IMR-90 (cell line): Measurements from ENCODE around the gene NR4A1. TPM values are rescaled to one million over a fixed set of nuclear protein-coding genes. Genes with fewer than 3 reads are reported as not detected.

Source experiments
- ATAC-seq: fragments of 200-7000 bp; cut with Tn5 transposase; 2 replicates; pipeline ENCODE4 v1.9.1; 2020; ENCODE audit warnings: low read depth, mild to moderate bottlenecking, moderate library complexity
- BruUV-seq: library from RNA; stranded (reverse); fragments of 400-500 nt; replicated peaks from 2 replicates; lab custom pipeline; 2021; lab: Mats Ljungman, UMichigan
- CTCF ChIA-PET: fragments of 300-600 bp; formaldehyde crosslinking; extraction: SDS; loops from one replicate; lab custom pipeline; 2021; ENCODE audit warnings: antibody characterized with exemption; lab: Yijun Ruan, JAX
- POLR2A ChIA-PET: fragments of 300-600 bp; sonication (Branson Sonifier 250); formaldehyde crosslinking; loops from one replicate; lab custom pipeline; 2022; ENCODE audit warnings: antibody characterized with exemption; ENCODE audit not compliant: unreplicated experiment; lab: Charles Lee
- DNase-seq: peaks from one replicate; pipeline ENCODE4 v3.0.0; 2013
- H2AFZ ChIP-seq: replicated peaks from 2 replicates; pipeline ENCODE3; 2013; ENCODE audit warnings: low read length, mild to moderate bottlenecking; ENCODE audit not compliant: poor library complexity
- H2AK5ac ChIP-seq: 2 replicates; pipeline ENCODE4 v1.6.1; 2013; ENCODE audit warnings: low read depth, low read length, inconsistent platforms
- H2AK9ac ChIP-seq: replicated peaks from 2 replicates; pipeline ENCODE3; 2013; ENCODE audit warnings: mild to moderate bottlenecking, low read depth, low read length, moderate library complexity; ENCODE audit not compliant: poor library complexity
- H2BK120ac ChIP-seq: 2 replicates; pipeline ENCODE4 v1.6.1; 2013; ENCODE audit warnings: low read depth, low read length, inconsistent platforms
- H2BK15ac ChIP-seq: 3 replicates; pipeline ENCODE4 v1.6.1; 2013; ENCODE audit warnings: low read depth, low read length, inconsistent platforms
- H2BK20ac ChIP-seq: 2 replicates; pipeline ENCODE4 v1.6.1; 2013; ENCODE audit warnings: low read depth, mild to moderate bottlenecking, inconsistent platforms, low read length, moderate library complexity
- H2BK5ac ChIP-seq: 2 replicates; pipeline ENCODE4 v1.6.1; 2013; ENCODE audit warnings: mild to moderate bottlenecking, low read depth, low read length, inconsistent platforms; ENCODE audit not compliant: poor library complexity, severe bottlenecking
- H3K14ac ChIP-seq: replicated peaks from 2 replicates; pipeline ENCODE4 v1.6.1; 2013; ENCODE audit warnings: low read depth, low read length, inconsistent platforms
- H3K18ac ChIP-seq: 2 replicates; pipeline ENCODE4 v1.6.1; 2013; ENCODE audit warnings: low read depth, low read length, control low read depth
- H3K23ac ChIP-seq: 2 replicates; pipeline ENCODE4 v1.6.1; 2013; ENCODE audit warnings: low read depth, low read length, inconsistent platforms
- H3K27ac ChIP-seq: 2 replicates; pipeline ENCODE4 v1.5.1; 2013; ENCODE audit warnings: mild to moderate bottlenecking, control low read depth, low read length; ENCODE audit not compliant: insufficient read depth
- H3K27me3 ChIP-seq: 2 replicates; pipeline ENCODE4 v1.6.1; 2013; ENCODE audit warnings: low read length; ENCODE audit not compliant: control insufficient read depth, insufficient read depth
- H3K36me3 ChIP-seq: 2 replicates; pipeline ENCODE4 v1.6.1; 2013; ENCODE audit warnings: low read length, mixed read lengths; ENCODE audit not compliant: control insufficient read depth, insufficient read depth
- H3K4ac ChIP-seq: 2 replicates; pipeline ENCODE4 v1.6.1; 2013; ENCODE audit warnings: low read depth, low read length, inconsistent platforms
- H3K4me1 ChIP-seq: 2 replicates; pipeline ENCODE4 v1.6.1; 2013; ENCODE audit warnings: low read length, mixed read lengths; ENCODE audit not compliant: control insufficient read depth, insufficient read depth
- H3K4me2 ChIP-seq: 2 replicates; pipeline ENCODE4 v1.6.1; 2013; ENCODE audit warnings: low read depth, mild to moderate bottlenecking, control low read depth, low read length, moderate library complexity
- H3K4me3 ChIP-seq: 2 replicates; pipeline ENCODE4 v1.5.1; 2013; ENCODE audit warnings: low read depth, mild to moderate bottlenecking, control low read depth, low read length, moderate library complexity; ENCODE audit not compliant: insufficient read depth
- H3K56ac ChIP-seq: 2 replicates; pipeline ENCODE4 v1.6.1; 2013; ENCODE audit warnings: low read length, inconsistent platforms; ENCODE audit not compliant: insufficient read depth; ENCODE audit errors: extremely low read depth
- H3K79me1 ChIP-seq, 2 experiments: 2 replicates each; pipeline ENCODE4 v1.6.1; 2013; ENCODE audit warnings: low read length in 2 of 2, inconsistent platforms in 1 of 2, low read depth in 1 of 2
- H3K9ac ChIP-seq: 2 replicates; pipeline ENCODE4 v1.6.1; 2013; ENCODE audit warnings: low read depth, low read length, control low read depth
- H3K9me1 ChIP-seq: 2 replicates; pipeline ENCODE4 v1.6.1; 2013; ENCODE audit warnings: low read length, inconsistent platforms; ENCODE audit not compliant: insufficient read depth
- H3K9me3 ChIP-seq: 2 replicates; pipeline ENCODE4 v1.6.1; 2013; ENCODE audit warnings: low read length; ENCODE audit not compliant: control insufficient read depth, insufficient read depth
- H4K20me1 ChIP-seq: 2 replicates; pipeline ENCODE4 v1.6.1; 2013; ENCODE audit warnings: low read length, inconsistent platforms; ENCODE audit not compliant: insufficient read depth
- H4K5ac ChIP-seq: 2 replicates; pipeline ENCODE4 v1.6.1; 2013; ENCODE audit warnings: mild to moderate bottlenecking, low read depth, low read length, control low read depth
- H4K8ac ChIP-seq, 2 experiments: 2 replicates each; pipeline ENCODE4 v1.6.1; 2013; ENCODE audit warnings: low read depth in 2 of 2, low read length in 2 of 2, control low read depth in 1 of 2, inconsistent platforms in 1 of 2
- H4K91ac ChIP-seq: 2 replicates; pipeline ENCODE4 v1.6.1; 2013; ENCODE audit warnings: low read depth, low read length, inconsistent platforms; ENCODE audit not compliant: insufficient read depth
- BHLHE40 ChIP-seq: fragments of 150-350 bp; IDR thresholded peaks from 2 replicates; pipeline ENCODE4 v1.6.1; 2016; ENCODE audit warnings: mild to moderate bottlenecking, low read depth, low read length
- CEBPB ChIP-seq: IDR thresholded peaks from 2 replicates; pipeline ENCODE4 v1.6.1; 2012; ENCODE audit warnings: low read depth, low read length, improper control_type of control experiment
- CHD1 ChIP-seq: IDR thresholded peaks from 2 replicates; pipeline ENCODE4 v1.6.1; 2012; ENCODE audit warnings: low read depth, low read length, improper control_type of control experiment
- CTCF ChIP-seq: conservative IDR thresholded peaks from 2 replicates; pipeline ENCODE4 v1.5.1; 2012; ENCODE audit warnings: mild to moderate bottlenecking, low read depth, low read length, improper control_type of control experiment
- ELK1 ChIP-seq: fragments of 150-350 bp; IDR thresholded peaks from 2 replicates; pipeline ENCODE4 v1.6.1; 2016; ENCODE audit warnings: low read depth, mild to moderate bottlenecking, low read length, moderate library complexity, borderline replicate concordance
- FOS ChIP-seq: fragments of 150-350 bp; IDR thresholded peaks from 2 replicates; pipeline ENCODE4 v1.6.1; 2016; ENCODE audit warnings: low read depth, low read length
- MAFK ChIP-seq: IDR thresholded peaks from 2 replicates; pipeline ENCODE4 v1.6.1; 2012; ENCODE audit warnings: low read depth, low read length, improper control_type of control experiment
- MAZ ChIP-seq: IDR thresholded peaks from 2 replicates; pipeline ENCODE4 v1.6.1; 2012; ENCODE audit warnings: low read depth, mild to moderate bottlenecking, low read length, improper control_type of control experiment, moderate library complexity, borderline replicate concordance
- MXI1 ChIP-seq: IDR thresholded peaks from 2 replicates; pipeline ENCODE4 v1.6.1; 2012; ENCODE audit warnings: low read depth, mild to moderate bottlenecking, low read length, moderate library complexity, borderline replicate concordance
- NFE2L2 ChIP-seq: fragments of 150-350 bp; IDR thresholded peaks from 2 replicates; pipeline ENCODE4 v1.6.1; 2016; ENCODE audit warnings: low read depth, mild to moderate bottlenecking, low read length
- POLR2A ChIP-seq: IDR thresholded peaks from 2 replicates; pipeline ENCODE4 v1.6.1; 2012; ENCODE audit warnings: mild to moderate bottlenecking, low read depth, low read length
- RAD21 ChIP-seq: IDR thresholded peaks from 2 replicates; pipeline ENCODE4 v1.6.1; 2012; ENCODE audit warnings: low read length, improper control_type of control experiment
- RCOR1 ChIP-seq: IDR thresholded peaks from 2 replicates; pipeline ENCODE4 v1.6.1; 2012; ENCODE audit warnings: mild to moderate bottlenecking, low read length, improper control_type of control experiment; ENCODE audit not compliant: insufficient replicate concordance
- WGBS, 2 experiments: methylation state at CpG; one replicate each; pipeline versions ENCODE4 v1.1.5 to v1.1.7; 2013; ENCODE audit warnings: missing lambda C conversion rate in 2 of 2; ENCODE audit not compliant: insufficient read length in 1 of 2; ENCODE audit errors: extremely low coverage in 2 of 2; 5-methylcytosine and 5-hydroxymethylcytosine counted together
- dilution Hi-C: fragments of 300-500 bp; cut with HindIII; formaldehyde crosslinking; loops from one replicate; pipeline ENCODE4 v1.14.3; 2018; ENCODE audit warnings: low sequenced_read_pairs; ENCODE audit not compliant: unreplicated experiment
- in situ Hi-C: fragments of 300-500 bp; cut with MboI; formaldehyde crosslinking; loops from 3 replicates; pipeline ENCODE4 v1.14.3; 2019; ENCODE audit warnings: low sequenced_read_pairs, inconsistent platforms, mixed read lengths
- intact Hi-C: fragments of 100-400 bp; cut with micrococcal nuclease; formaldehyde crosslinking; loops from 2 replicates; pipeline ENCODE4 v1.10.0; 2022
- polyA plus RNA-seq, 3 experiments: library from polyadenylated mRNA; depleted of rRNA; stranded (reverse); fragments of >200 nt; gene quantifications; 2 replicates each; pipeline ENCODE4 v1.2.3, GENCODE V29; 2012; ENCODE audit warnings: low replicate concordance in 1 of 3
- total RNA-seq: library from RNA; depleted of rRNA; stranded (reverse); fragments of >200 nt; gene quantifications from 2 replicates; pipeline ENCODE4 v1.2.3, GENCODE V29; 2012

Gene NR4A1
- total and polyA plus RNA-seq, 2 of the 4 experiments (the other 2 are of a cell fraction), result 6.6 to 34.1 TPM

DNA sequence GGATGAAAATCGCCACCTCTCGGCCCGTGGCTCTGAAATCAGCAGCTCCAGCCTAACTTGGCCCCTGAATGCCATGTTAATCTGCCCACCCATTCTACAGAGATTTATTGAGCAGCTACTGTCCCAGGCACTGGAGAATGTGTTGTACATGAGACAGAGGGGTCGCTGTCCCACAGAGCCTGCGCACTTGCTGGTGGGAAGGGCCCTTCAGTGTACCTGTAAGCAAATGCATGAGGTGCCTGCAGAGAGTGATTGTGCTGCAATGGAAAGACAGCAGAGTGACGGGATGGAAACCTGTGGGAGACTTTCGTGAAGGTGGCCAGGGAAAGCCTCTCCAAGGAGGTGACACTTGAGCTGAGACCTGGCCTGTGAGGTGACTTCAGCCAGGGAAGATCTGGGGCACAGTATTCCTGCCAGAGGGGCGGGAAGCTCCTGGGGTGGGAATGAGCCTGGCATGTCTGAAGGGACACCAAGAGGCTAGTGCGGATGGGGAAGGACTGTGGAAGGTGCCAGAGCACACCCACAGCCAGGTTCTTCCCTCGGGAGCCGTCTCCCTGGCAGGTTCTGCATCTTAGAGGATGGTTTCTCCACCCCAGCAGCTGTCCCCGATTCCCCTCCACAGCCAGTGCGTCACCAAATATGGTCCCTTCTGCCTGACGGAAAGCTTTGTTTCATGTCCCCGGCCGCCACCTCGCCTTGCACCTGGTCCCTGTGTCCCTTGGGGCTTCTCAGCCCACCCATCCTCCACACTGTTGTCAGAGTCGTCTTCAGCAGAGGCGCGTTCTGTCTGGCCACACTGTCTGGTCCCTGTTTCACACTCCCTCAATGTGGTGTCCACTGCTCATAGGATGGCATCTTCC, 36.9 kb downstream of the NR4A1 start:
- Histone ChIP-seq H2BK5ac (no peak overlapping the region), H3K4ac (no peak overlapping the region), H3K4me2 (no peak overlapping the region), H3K9me1 (no peaks in the 10 kb centered on the region), H2AFZ (no peak overlapping the region), H4K20me1 (peaks cover 2% of the 10 kb centered on the region; the same call in 1 of the 2 replicates), H3K4me1 (peaks cover 2% of the 10 kb centered on the region; the same call in 1 of the 2 replicates), H2BK20ac (no peak overlapping the region), H3K23ac (no peak overlapping the region), H2BK15ac (no peak overlapping the region), H3K9ac (no peak overlapping the region), H3K14ac (no peak overlapping the region), H4K8ac (no peak overlapping the region), H4K5ac (no peak overlapping the region), H3K18ac (no peak overlapping the region), H3K27me3 (peaks cover 20% of the 10 kb centered on the region), H4K91ac (no peak overlapping the region), H3K27ac (no peak overlapping the region), H2AK9ac (no peak overlapping the region), H3K79me1 (no peaks in the 10 kb centered on the region; a peak in 1 of 4 replicates), H3K36me3 (no peaks in the 10 kb centered on the region), H2BK120ac (no peak overlapping the region), H2AK5ac (no peak overlapping the region), H3K56ac (no peak overlapping the region), H3K9me3 (no peaks in the 10 kb centered on the region), H3K4me3 (no peak overlapping the region)
- POLR2A ChIA-PET, result no interaction called here
- 82% methylated on average over 12 of the region's 20 CpGs; no CpG with 5 or more reads in 1 of the 2 experiments for WGBS, 2 experiments
- ATAC-seq (no peak), DNase-seq (no peak)
- in situ Hi-C loops, result no loop called here
- no peak for TF ChIP-seq RAD21
- no peak for TF ChIP-seq MAFK
- no peak for TF ChIP-seq NFE2L2
- no peak for TF ChIP-seq CTCF
- no peak for TF ChIP-seq CEBPB
- no peak for TF ChIP-seq RCOR1
- TF ChIP-seq CHD1, result no peak
- TF ChIP-seq ELK1, result no peak
- no peak for TF ChIP-seq POLR2A
- no peak for TF ChIP-seq BHLHE40
- TF ChIP-seq FOS, result no peak
- no peak for TF ChIP-seq MAZ
- TF ChIP-seq MXI1, result no peak
- intact Hi-C loops, result no loop called here
- dilution Hi-C loops, result no loop called here
- BruUV-seq, result no TSS peak
- CTCF ChIA-PET, result interaction anchor here (5.5 kb wide), 1 partner anchor 62 kb away, joined by 36 read pairs; no protein-coding TSS in a partner anchor
